Fibroblast of skin of right biceps (primary cell): Measurements from ENCODE around the gene SLC26A2.

Experiments used
- DNase-seq: peaks from one replicate; pipeline ENCODE4 v3.0.0-alpha.2; 2013

SLC26A2 gene

DNA sequence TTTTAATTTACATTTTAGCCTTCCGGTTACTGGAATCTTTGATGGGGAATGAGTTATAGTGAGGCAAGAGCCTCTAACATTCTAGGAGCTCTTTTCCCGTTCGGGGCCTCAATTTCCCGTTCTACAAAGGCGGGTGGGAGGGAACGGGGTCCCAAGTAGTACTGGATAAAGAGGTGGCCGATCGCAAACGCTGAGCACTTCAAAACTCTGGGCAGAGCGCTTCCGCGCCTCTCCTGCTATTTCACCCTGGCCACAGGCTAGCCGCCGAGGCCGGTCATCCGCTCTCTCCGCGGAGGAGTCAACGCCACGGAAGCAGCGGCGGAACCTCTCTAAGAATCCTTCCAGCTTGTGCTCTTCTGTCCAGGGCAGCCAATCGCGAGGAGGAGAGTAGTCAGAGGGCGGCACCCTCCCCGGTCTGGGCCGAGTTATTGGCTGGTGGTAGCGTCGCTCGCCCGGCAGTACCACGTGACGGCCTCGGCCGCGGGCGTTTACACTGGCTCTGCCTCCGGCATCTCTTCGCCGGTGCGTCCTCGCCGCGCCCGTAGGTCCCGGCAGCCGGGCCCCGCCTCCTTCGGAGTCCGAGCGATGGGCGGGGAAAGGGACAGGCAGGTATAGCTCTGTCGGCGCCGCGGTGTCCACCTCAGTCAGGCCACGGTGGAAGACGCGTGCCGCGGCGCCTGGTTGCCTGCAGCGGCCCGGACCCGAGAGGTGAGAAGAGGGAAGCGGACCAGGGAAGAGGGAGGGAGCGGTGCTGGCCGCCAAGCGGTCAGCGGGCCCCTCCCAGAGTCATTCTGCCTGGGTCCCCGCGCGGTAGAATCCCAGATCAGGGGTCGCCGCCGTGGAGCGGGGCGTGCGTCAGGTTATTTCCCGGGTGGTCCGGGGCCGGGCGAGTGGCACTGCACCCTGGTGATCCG lies at the start of gene SLC26A2:
Gene SLC26A2, plus strand, starts transcription at position 487 of the 914 bp plus-strand sequence. CDS start 16,895 bp downstream, outside the sequence.
- DNase-seq: peak; percentile 98

GRCh38 chr5:149911031-149911430 lies 49.5 kb upstream of the SLC26A2 start:
- no peak for DNase-seq

DNA sequence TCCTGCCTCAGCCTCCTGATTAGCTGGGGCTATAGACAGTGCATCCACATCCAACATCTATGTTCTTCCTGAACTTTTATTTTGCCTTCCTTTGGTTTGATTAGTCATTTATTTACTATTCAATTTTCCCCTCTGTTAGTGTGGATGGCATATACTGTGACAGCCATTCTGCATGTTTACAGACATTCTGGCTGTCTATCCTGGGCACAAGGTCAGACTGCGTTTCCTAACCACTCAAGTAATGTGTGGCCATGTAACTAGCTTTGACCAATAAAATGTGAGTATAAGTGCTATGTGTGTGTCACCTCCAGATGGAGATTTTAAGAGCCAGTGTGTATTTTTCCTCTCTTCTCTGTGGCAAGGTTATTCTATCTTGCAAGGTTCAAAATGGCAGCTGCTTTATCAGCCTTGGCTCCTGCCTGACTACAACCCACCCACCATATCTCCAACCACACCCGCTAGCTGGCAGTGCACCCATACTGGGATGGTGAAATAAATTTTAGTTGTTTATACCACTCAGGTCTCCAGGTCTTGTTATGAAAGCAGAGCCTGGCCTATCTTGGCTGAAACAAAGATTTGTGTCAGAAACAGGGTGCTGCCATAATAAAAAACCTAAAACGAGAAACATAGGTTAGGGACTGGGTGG lies 48.2 kb upstream of the SLC26A2 start:
- DNase-seq: no peak

- DNase-seq: no peak
Measured at GRCh38 chr5:149913436-149914419, 46.8 kb upstream of the SLC26A2 start.

GRCh38 chr5:149915392-149916260 lies 44.9 kb upstream of the SLC26A2 start:
- no peak for DNase-seq

GRCh38 chr5:149916334-149917072 lies 44.1 kb upstream of the SLC26A2 start:
- DNase-seq: no peak

- no peak for DNase-seq
Measured at GRCh38 chr5:149917073-149917676, 43.4 kb upstream of the SLC26A2 start.

DNA sequence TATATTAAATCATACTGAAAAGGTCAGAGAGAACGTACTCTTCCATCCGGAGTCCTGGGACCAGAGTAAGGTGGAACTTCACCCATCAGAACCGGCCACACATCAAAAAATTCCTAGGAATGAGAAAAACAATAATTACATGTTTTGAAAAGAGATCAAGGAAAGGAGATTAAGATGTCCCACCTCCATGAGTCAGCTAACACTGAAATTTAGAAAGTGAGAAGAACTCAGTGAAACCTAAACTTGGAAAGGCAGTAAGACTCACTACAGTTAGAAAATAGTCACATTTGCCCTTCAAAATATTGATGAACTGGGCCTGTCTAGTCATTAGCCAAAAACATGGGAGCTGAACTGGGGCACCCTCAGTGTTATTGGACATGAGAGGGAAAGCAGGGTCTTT lies 39.0 kb upstream of the SLC26A2 start:
- no peak for DNase-seq

DNA sequence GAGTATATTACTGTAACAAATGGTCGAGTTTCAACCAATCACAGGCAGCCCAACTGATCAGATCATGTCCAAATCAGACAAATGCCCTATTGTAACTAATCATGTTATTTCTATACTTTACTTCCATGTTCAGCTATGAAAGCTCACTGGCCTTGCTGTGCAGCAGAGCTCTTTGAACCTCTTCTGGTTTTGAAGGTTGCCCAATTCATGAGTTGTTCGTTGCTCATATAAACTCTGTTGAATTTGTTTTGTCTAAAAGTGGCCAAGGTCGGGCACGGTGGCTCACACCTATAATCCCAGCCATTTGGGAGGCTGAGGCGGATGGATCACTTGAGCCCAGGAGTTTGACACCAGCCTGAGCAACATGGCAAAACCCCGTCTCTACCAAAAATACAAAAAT lies 37.6 kb upstream of the SLC26A2 start:
- DNase-seq: no peak

DNA sequence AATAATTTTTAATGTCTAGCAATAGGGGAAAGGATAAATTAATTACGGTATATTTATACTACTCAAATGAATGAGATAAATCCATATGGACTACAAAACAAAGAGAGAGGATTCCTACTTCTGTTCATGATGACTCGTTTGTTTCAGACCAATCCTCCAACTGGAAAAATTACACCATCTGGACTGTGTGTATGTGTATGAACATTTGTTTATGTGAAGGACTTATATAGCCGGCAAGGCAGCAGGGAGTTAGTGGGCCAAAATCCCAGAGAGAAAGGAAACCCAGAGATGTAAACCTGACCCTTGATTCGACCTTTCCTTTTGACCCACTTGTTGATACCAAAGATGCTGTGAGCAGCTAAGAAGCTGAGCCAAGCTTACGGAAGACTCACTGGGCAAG lies 36.1 kb upstream of the SLC26A2 start:
- DNase-seq: no peak

- no peak for DNase-seq
Measured at GRCh38 chr5:149930043-149930748, 30.4 kb upstream of the SLC26A2 start.

DNA sequence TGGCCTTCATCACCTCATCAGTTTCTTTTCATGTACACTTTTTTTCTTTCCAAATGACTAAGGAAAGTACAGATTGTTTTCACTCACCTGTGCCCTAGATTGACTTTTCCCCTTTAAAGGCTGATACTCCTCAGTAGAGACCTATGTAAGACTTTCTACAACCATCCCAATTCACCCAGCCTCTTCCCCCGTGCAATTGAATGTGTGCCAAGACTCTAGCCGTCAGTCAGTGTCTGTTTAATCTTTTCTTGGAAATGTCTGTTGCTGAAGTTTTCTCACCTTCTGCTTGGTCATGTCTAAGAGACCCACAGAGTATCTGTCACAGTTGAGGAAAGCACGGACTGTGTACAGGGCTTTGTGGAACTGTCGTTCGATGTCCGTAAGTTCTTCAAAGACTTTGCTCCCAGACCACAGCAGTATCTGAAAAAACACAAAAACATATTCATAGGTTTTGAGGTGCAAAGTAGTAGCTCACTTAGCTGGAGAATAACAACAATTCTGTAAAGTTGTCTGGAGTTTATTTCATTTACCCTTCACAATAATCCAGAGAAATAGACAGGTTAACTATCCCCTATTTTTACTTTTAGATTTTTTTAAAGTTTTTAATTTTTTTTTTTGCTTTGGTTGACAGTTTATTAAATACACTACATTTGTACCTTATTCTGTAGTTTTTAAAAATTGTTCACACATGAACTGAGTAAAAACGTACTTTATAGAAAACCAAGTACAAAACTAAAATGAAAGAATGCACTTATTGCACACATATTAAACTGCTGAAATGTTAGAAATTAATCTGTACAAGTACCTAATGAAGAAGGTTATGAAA lies 29.6 kb upstream of the SLC26A2 start:
- DNase-seq: no peak

DNA sequence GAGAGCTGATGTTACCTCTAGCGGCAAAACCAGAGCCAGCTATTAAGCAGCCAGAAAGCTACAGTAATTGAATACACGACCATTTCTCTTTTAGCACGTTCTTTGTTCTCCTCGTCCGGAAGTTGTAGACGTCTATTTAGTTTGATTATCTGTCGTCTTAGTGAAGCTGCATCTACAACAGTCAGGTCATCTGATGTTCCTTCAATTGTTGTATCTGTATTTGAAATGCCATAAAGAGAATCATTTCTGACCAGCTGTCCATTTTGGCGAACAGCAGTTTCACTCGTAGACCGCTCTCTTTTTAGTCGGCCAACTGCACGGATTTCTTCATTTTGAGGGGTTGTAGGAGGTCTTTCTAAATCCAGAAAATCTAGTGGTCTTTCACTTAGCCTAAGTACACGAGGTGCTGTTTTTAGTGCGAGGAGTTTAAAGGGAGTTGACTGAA lies 28.5 kb upstream of the SLC26A2 start:
- DNase-seq: no peak

DNA sequence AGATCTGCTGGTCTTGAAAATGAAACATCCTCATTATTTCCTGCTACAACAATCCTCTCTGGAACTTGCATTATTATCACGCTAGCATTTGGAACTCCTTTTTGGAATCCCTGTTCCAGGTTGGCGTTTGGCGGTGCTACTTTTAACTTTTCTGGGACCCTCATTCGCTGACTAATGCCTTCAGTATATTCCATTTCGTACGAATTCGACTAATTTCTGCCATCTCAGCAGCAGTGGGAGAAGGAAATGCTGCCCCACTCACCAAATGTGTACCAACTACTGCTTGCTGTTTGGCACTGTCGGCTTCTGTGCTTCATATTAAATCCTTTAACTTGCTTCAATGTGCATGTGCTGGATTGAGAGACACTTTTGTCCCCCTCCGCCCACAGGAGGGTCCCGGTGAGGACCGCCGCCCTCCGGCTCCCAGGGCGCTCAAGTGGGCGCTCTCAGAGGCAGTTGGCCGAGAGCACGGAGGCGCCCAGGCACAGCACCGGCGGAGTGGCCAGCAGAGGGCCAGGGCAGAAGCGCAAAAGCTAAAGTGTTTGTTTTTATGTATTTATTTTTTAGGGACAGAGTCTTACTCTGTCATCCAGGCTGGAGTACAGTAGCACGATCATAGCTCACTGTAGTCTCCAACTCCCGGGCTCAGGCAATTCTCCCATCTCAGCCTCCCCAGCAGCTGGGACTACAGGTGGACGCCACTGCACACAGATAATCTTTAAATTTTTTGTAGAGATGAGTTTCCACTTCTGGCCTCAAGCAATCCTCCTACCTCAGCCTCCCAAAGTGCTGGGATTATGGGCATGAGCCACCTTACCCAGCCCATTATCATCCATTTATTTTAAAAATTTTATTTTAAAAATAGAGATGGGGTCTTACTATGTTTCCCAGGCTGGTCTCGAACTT lies 27.9 kb upstream of the SLC26A2 start:
- DNase-seq: no peak

- no peak for DNase-seq
Measured at GRCh38 chr5:149935431-149935901, 25.1 kb upstream of the SLC26A2 start.

DNA sequence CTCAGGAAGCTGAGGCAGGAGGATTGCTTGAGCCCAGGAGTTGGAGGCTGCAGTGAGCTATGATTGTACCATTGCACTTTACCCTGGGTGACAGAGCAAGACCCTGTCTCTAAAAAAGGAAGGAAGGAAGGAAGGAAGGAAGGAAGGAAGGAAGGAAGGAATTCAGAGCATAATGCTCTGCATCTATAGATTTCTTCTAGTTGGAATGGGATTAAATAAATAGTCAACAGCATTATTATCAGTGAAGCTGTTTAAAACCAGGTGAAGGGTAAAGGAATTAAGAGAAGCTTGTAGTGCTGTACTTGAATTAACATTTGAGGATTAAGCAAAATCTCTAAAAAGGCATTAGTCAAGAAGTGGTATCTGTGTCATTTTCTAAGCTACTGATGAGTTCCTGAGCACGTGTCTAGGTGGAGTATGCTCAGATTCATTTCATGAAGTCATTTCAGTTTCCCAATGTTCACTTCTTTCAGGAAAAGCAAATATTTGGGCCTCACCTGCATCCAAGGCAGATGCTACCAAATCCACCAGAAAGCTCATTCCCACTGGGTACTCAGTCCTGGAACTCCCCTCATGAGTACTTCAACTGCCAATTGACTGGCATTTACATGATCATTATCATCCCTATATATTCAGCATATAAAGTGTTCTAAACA lies 24.4 kb upstream of the SLC26A2 start:
- DNase-seq: no peak

DNA sequence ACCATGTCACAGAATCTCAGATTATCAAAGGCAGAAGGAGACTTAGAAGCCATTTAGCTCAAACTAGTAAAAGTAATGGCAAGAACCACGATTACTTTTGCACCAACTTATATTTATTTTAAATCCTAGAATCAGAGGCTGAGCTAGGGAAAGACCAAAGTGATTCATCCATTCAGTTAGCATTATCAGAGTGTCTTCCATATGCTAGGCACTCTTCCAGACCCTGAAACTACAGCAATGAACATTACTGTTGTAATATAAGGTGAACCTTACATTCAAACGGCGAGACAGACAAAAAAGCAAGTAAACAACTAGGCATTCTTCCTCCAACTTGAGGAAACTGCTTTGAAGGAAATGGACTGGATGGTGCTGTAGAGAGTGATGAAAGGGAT lies 23.9 kb upstream of the SLC26A2 start:
- DNase-seq: no peak
